Measurements from ENCODE around the gene PNCK. TPM values are rescaled to one million over a fixed set of nuclear protein-coding genes. Genes with fewer than 3 reads are reported as not detected.

Gene PNCK
- total RNA-seq, 1 experiment from 2014 or later, result 0.60 TPM

- no TSS peak for BruUV-seq (replicated peaks)
- H3K4me3 ChIP-seq (ENCODE audit: low read depth, low read length, poor library complexity, severe bottlenecking), result peak overlapping the region; percentile 38
- POLR2A ChIA-PET (ENCODE audit: low non-redundant PET), result interaction anchor here (0.6 kb wide), 1 partner anchor 305 kb away, joined by 3 read pairs; no protein-coding TSS in a partner anchor
Observed at GRCh38 chrX:153667281-153667955, 6.2 kb downstream of the PNCK start.

GRCh38 chrX:153665726-153666306 is 7.8 kb downstream of the PNCK start:
- DNase-seq (ENCODE audit: low spot score), result no peak
- ChIA-PET CTCF (no interaction called here), POLR2A (ENCODE audit: low non-redundant PET) (no interaction called here)
- intact Hi-C loops (cut with micrococcal nuclease; ENCODE audit: unreplicated experiment), result loop anchor here (5.0 to 10.0 kb wide), 2 partner anchors 631 to 709 kb away; no protein-coding TSS in a partner anchor
- Histone ChIP-seq H3K27ac (ENCODE audit: low read depth, low read length, poor library complexity, severe bottlenecking) (no peak overlapping the region), H3K36me3 (ENCODE audit: insufficient read depth, low read length, poor library complexity, severe bottlenecking) (no peaks in the 10 kb centered on the region), H3K27me3 (replicated peaks; ENCODE audit: insufficient read depth, low read depth, low read length, poor library complexity) (peaks cover 14% of the 10 kb centered on the region), H3K4me1 (ENCODE audit: insufficient read depth, low read length, poor library complexity, severe bottlenecking) (no peaks in the 10 kb centered on the region), H3K4me3 (ENCODE audit: low read depth, low read length, poor library complexity, severe bottlenecking) (no peak overlapping the region), H3K9me3 (ENCODE audit: low read depth, low read length, poor library complexity, severe bottlenecking) (no peaks in the 10 kb centered on the region)
- no peak for TF ChIP-seq EZH2 (IDR thresholded peaks at IDR 0.05; ENCODE audit: borderline replicate concordance, low read depth, low read length, poor library complexity, severe bottlenecking)
- no peak for TF ChIP-seq CTCF (conservative IDR thresholded peaks at IDR 0.05; ENCODE audit: low read depth, low read length)
- no TSS peak for BruUV-seq (replicated peaks)

More at GRCh38 chrX:153667281-153667955, 6.2 kb downstream of the PNCK start:
- TF ChIP-seq EZH2 (IDR thresholded peaks at IDR 0.05; ENCODE audit: borderline replicate concordance, low read depth, low read length, poor library complexity, severe bottlenecking) (no peak), CTCF (conservative IDR thresholded peaks at IDR 0.05; ENCODE audit: low read depth, low read length) (no peak)
- no peaks in the 10 kb centered on the region for H3K27me3 ChIP-seq (replicated peaks; ENCODE audit: insufficient read depth, low read depth, low read length, poor library complexity)
- CTCF ChIA-PET, result interaction anchor here (0.7 to 2.1 kb wide), 9 partner anchors 9 to 726 kb away, joined by 3 to 17 read pairs (median 5); no protein-coding TSS in a partner anchor
- DNase-seq (ENCODE audit: low spot score), result no peak
- intact Hi-C loops (cut with micrococcal nuclease; ENCODE audit: unreplicated experiment), result loop anchor here (1.0 to 10.0 kb wide), 3 partner anchors 57 to 710 kb away; no protein-coding TSS in a partner anchor
- no peaks in the 10 kb centered on the region for H3K36me3 ChIP-seq (ENCODE audit: insufficient read depth, low read length, poor library complexity, severe bottlenecking)
- no peak overlapping the region for H3K27ac ChIP-seq (ENCODE audit: low read depth, low read length, poor library complexity, severe bottlenecking)
- no peaks in the 10 kb centered on the region for H3K4me1 ChIP-seq (ENCODE audit: insufficient read depth, low read length, poor library complexity, severe bottlenecking)
- no peaks in the 10 kb centered on the region for H3K9me3 ChIP-seq (ENCODE audit: low read depth, low read length, poor library complexity, severe bottlenecking)

GRCh38 chrX:153662266-153662665 is 11.3 kb downstream of the PNCK start:
- TF ChIP-seq CTCF (conservative IDR thresholded peaks at IDR 0.05; ENCODE audit: low read depth, low read length) (peak; percentile 66), EZH2 (IDR thresholded peaks at IDR 0.05; ENCODE audit: borderline replicate concordance, low read depth, low read length, poor library complexity, severe bottlenecking) (no peak)
- no TSS peak for BruUV-seq (replicated peaks)
- Histone ChIP-seq H3K4me1 (ENCODE audit: insufficient read depth, low read length, poor library complexity, severe bottlenecking) (no peaks in the 10 kb centered on the region), H3K27me3 (replicated peaks; ENCODE audit: insufficient read depth, low read depth, low read length, poor library complexity) (peaks cover 14% of the 10 kb centered on the region), H3K9me3 (ENCODE audit: low read depth, low read length, poor library complexity, severe bottlenecking) (no peaks in the 10 kb centered on the region), H3K4me3 (ENCODE audit: low read depth, low read length, poor library complexity, severe bottlenecking) (no peak overlapping the region), H3K27ac (ENCODE audit: low read depth, low read length, poor library complexity, severe bottlenecking) (no peak overlapping the region), H3K36me3 (ENCODE audit: insufficient read depth, low read length, poor library complexity, severe bottlenecking) (no peaks in the 10 kb centered on the region)
- DNase-seq (ENCODE audit: low spot score), result peak; percentile 63
- ChIA-PET CTCF (interaction anchor here (0.6 kb wide), 1 partner anchor 22 kb away, joined by 6 read pairs; no protein-coding TSS in a partner anchor), POLR2A (ENCODE audit: low non-redundant PET) (no interaction called here)
- intact Hi-C loops (cut with micrococcal nuclease; ENCODE audit: unreplicated experiment), result loop anchor here (1.0 to 10.0 kb wide), 2 partner anchors 53 to 627 kb away; no protein-coding TSS in a partner anchor

Measured in A673 (cell line).